Keratinocyte (primary cell): ENCODE results near the gene DLG5. TPM values are rescaled to one million over a fixed set of nuclear protein-coding genes. Genes with fewer than 3 reads are reported as not detected.

ENCODE experiments used
- DNase-seq: peaks from one replicate; pipeline ENCODE4 v3.0.0-alpha.2; 2011; ENCODE audit warnings: low read depth, missing footprints, low spot score
- FAIRE-seq: peaks from 2 replicates; lab custom pipeline; 2011; peaks lifted over from hg19 to GRCh38; lab: Jason Lieb, UNC
- H2AFZ ChIP-seq: 2 replicates; pipeline ENCODE4 v1.6.0; 2012; ENCODE audit warnings: low read length, control low read depth, inconsistent platforms; ENCODE audit not compliant: control insufficient read depth
- H3K27ac ChIP-seq: 2 replicates; pipeline ENCODE4 v1.5.1; 2011; ENCODE audit warnings: low read length; ENCODE audit not compliant: control insufficient read depth, insufficient read depth
- H3K27me3 ChIP-seq: 3 replicates; pipeline ENCODE4 v1.6.0; 2011; ENCODE audit warnings: low read length; ENCODE audit not compliant: control insufficient read depth, insufficient read depth; ENCODE audit errors: extremely low read depth
- H3K36me3 ChIP-seq, 2 experiments: 2 replicates in 1 of 2; 3 replicates in 1 of 2; pipeline ENCODE4 v1.5.1; 2011; ENCODE audit warnings: low read length in 2 of 2, mild to moderate bottlenecking in 1 of 2; ENCODE audit not compliant: control insufficient read depth in 2 of 2, insufficient read depth in 2 of 2; ENCODE audit errors: extremely low read depth in 1 of 2
- H3K4me1 ChIP-seq: 3 replicates; pipeline ENCODE4 v1.5.1; 2011; ENCODE audit warnings: low read length; ENCODE audit not compliant: control insufficient read depth, insufficient read depth; ENCODE audit errors: extremely low read depth
- H3K4me2 ChIP-seq: 3 replicates; pipeline ENCODE4 v1.6.0; 2011; ENCODE audit warnings: low read depth, low read length; ENCODE audit not compliant: control insufficient read depth, insufficient read depth; ENCODE audit errors: extremely low read depth
- H3K4me3 ChIP-seq, 3 experiments: fragments of 200-600 bp in 1 of 3; sonication (generic) in 1 of 3; 2 replicates in 2 of 3; 3 replicates in 1 of 3; pipeline ENCODE4 v1.5.1; 2011 to 2016; ENCODE audit warnings: low read length in 3 of 3, mild to moderate bottlenecking in 3 of 3, control low read depth in 2 of 3, inconsistent platforms in 1 of 3, low read depth in 1 of 3, mixed read lengths in 1 of 3, mixed run types in 1 of 3, moderate library complexity in 1 of 3; ENCODE audit not compliant: control insufficient read depth in 2 of 3, insufficient read depth in 2 of 3; ENCODE audit errors: extremely low read depth in 1 of 3
- H3K79me2 ChIP-seq: 2 replicates; pipeline ENCODE4 v1.6.0; 2012; ENCODE audit warnings: low read length; ENCODE audit not compliant: control insufficient read depth, insufficient read depth
- H3K9ac ChIP-seq: 3 replicates; pipeline ENCODE4 v1.6.0; 2011; ENCODE audit warnings: low read length; ENCODE audit not compliant: control insufficient read depth, insufficient read depth; ENCODE audit errors: extremely low read depth
- H3K9me1 ChIP-seq: 3 replicates; pipeline ENCODE4 v1.6.0; 2011; ENCODE audit warnings: low read length; ENCODE audit not compliant: control insufficient read depth, insufficient read depth; ENCODE audit errors: extremely low read depth
- H3K9me3 ChIP-seq: 2 replicates; pipeline ENCODE4 v1.5.1; 2012; ENCODE audit warnings: low read depth, low read length; ENCODE audit not compliant: control insufficient read depth
- H4K20me1 ChIP-seq: 3 replicates; pipeline ENCODE4 v1.6.0; 2011; ENCODE audit warnings: low read length; ENCODE audit not compliant: control insufficient read depth, insufficient read depth; ENCODE audit errors: extremely low read depth
- EZH2 ChIP-seq: IDR thresholded peaks from one replicate; pipeline ENCODE4 v1.6.1; 2012; ENCODE audit warnings: inconsistent platforms, mild to moderate bottlenecking, low read length, moderate library complexity
- dilution Hi-C: fragments of 300-500 bp; cut with MboI; formaldehyde crosslinking; loops from one replicate; pipeline ENCODE4 v1.7.0; 2020; ENCODE audit warnings: low sequenced_read_pairs; ENCODE audit not compliant: extremely low pct_ligation_motif_present
- polyA plus RNA-seq, 5 experiments: library from polyadenylated mRNA; depleted of rRNA in 3 of 5; stranded (reverse) in 3 of 5; stranded (forward) in 1 of 5; unstranded in 1 of 5; fragments of >200 nt; gene quantifications; 1 replicate in 1 of 5; 2 replicates in 3 of 5; 3 replicates in 1 of 5; pipeline versions ENCODE4 v1.2.1 to v1.2.3, GENCODE V29; 2011 to 2012; ENCODE audit warnings: missing spikeins in 2 of 5, low read depth in 1 of 5, low replicate concordance in 1 of 5
- TF ChIP-seq, protein P1 (sequence below), 3 experiments: IDR thresholded peaks in 1 of 3; conservative IDR thresholded peaks in 1 of 3; optimal IDR thresholded peaks in 1 of 3; 2 replicates in 2 of 3; 3 replicates in 1 of 3; pipeline versions ENCODE3 to v1.5.1; 2011; ENCODE audit warnings: low read length in 3 of 3, mild to moderate bottlenecking in 3 of 3, moderate library complexity in 2 of 3, control low read depth in 1 of 3, inconsistent platforms in 1 of 3; ENCODE audit not compliant: insufficient read depth in 2 of 3; ENCODE audit errors: extremely low read depth in 1 of 3

DLG5 gene
- polyA plus RNA-seq, 1 donor (not counting 4 experiments of a cell fraction or from before 2014, with no cell fraction given) = 17.2 TPM

DNA sequence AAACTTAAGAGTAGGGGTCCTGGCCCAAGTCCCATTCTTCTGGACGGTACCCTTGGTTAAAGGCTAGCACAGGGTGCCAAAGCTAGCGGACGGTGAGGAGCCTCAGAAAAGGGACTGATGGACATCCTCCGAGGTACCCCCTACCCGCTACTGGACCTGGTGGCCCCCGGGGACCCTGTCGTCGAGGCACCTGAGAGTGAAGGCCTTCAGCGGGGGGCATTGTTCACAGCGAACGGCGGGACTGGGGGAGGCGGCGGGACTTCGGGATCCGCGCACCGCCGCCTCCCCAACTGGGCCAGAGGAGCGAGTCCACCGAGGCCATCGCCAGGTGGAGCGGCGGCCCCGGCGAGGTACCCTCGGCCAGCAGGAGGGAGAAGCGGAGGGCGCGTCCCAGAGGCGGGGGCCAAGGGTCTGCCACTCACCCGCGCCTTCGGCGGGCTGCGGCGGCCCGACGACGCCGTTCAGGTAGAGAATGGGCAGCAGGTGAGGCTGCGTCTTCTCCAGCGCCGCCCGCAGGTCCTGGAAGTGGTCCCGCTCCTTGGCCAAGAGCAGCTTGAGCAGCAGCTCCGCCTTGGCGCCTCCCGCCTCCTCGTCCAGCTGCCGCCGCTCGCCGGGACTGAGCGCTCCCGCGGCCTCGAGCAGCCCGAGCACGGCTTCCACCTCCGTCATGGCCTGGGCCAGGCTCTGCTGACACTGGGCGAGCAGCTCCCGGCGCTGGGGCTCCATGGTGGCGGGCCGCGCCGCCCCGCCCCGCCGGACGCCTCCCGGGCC lies 575 bp downstream of the DLG5 start:
- H3K36me3 ChIP-seq = peaks cover 2 to 6% of the 10 kb centered on the region in 2 experiments
- H3K79me2 ChIP-seq = peaks cover 53% of the 10 kb centered on the region
- H4K20me1 ChIP-seq = peaks cover 8% of the 10 kb centered on the region
- no peaks in the 10 kb centered on the region for H3K27me3 ChIP-seq
- H3K4me1 ChIP-seq = peaks cover 33% of the 10 kb centered on the region
- peak overlapping the region; percentile 76 for H3K27ac ChIP-seq
- TF ChIP-seq, protein P1, sequence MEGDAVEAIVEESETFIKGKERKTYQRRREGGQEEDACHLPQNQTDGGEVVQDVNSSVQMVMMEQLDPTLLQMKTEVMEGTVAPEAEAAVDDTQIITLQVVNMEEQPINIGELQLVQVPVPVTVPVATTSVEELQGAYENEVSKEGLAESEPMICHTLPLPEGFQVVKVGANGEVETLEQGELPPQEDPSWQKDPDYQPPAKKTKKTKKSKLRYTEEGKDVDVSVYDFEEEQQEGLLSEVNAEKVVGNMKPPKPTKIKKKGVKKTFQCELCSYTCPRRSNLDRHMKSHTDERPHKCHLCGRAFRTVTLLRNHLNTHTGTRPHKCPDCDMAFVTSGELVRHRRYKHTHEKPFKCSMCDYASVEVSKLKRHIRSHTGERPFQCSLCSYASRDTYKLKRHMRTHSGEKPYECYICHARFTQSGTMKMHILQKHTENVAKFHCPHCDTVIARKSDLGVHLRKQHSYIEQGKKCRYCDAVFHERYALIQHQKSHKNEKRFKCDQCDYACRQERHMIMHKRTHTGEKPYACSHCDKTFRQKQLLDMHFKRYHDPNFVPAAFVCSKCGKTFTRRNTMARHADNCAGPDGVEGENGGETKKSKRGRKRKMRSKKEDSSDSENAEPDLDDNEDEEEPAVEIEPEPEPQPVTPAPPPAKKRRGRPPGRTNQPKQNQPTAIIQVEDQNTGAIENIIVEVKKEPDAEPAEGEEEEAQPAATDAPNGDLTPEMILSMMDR (optimal IDR thresholded peaks at IDR 0.05 in 1 of 3, IDR thresholded peaks at IDR 0.05 in 1 of 3, conservative IDR thresholded peaks at IDR 0.05 in 1 of 3; ENCODE audit: extremely low read depth in 1 of 3, insufficient read depth in 2 of 3, low read length in 3 of 3) = peak in 2 of 3 experiments; percentile 20 to 48
- no peak for TF ChIP-seq EZH2
- peaks cover 6% of the 10 kb centered on the region for H3K9me1 ChIP-seq
- peak overlapping the region; percentile 58 to 88 (median 87) for H3K4me3 ChIP-seq
- peak overlapping the region; percentile 92 for H3K4me2 ChIP-seq
- H3K9ac ChIP-seq = peak overlapping the region; percentile 81
- dilution Hi-C loops = no loop called here
- FAIRE-seq (no peak), DNase-seq (no peak)
- peak overlapping the region; percentile 58 for H2AFZ ChIP-seq
- H3K9me3 ChIP-seq = no peaks in the 10 kb centered on the region

DNA sequence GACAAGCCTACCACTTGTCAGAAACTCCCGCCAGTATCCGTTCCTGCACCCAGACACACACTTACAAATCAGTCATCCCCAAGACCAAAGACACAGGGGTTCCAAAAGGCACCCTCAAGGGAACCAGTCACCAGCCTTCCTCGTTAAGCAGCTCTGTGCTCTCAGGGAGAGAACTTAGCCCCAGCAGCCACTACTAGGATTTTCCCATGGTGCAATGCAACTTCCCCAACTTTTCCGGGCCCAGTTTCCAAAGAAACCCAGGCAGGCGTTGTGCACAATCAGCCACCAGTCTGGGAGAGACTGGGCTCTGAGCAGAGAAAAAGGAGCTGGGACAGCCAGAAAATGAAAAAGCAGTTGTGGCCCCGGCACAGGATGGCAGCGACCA lies 1.2 kb downstream of the DLG5 start:
- Histone ChIP-seq H3K27me3 (no peaks in the 10 kb centered on the region), H3K9me1 (peaks cover 6% of the 10 kb centered on the region), H3K4me3 (peak overlapping the region; percentile 58 to 88 (median 87)), H3K4me2 (peak overlapping the region; percentile 92), H3K36me3 (peaks cover 2 to 9% of the 10 kb centered on the region in 2 experiments), H3K4me1 (peaks cover 37% of the 10 kb centered on the region), H3K9ac (peak overlapping the region; percentile 81), H3K9me3 (no peaks in the 10 kb centered on the region), H3K27ac (peak overlapping the region; percentile 76), H3K79me2 (peaks cover 59% of the 10 kb centered on the region), H4K20me1 (peaks cover 8% of the 10 kb centered on the region), H2AFZ (no peak overlapping the region)
- peak; percentile 58 for FAIRE-seq
- DNase-seq = no peak
- no peak for TF ChIP-seq EZH2
- TF ChIP-seq, protein P1 (optimal IDR thresholded peaks at IDR 0.05 in 1 of 3, IDR thresholded peaks at IDR 0.05 in 1 of 3, conservative IDR thresholded peaks at IDR 0.05 in 1 of 3; ENCODE audit: extremely low read depth in 1 of 3, insufficient read depth in 2 of 3, low read length in 3 of 3) = no peak
- dilution Hi-C loops = no loop called here
